ENCODE results near the gene MORN1. TPM values are rescaled to one million over a fixed set of nuclear protein-coding genes. Genes with fewer than 3 reads are reported as not detected.

Gene MORN1
- total and polyA plus RNA-seq, 11 donors = 2.2 to 8.2 (median 3.8) TPM

GRCh38 chr1:2306151-2306978 is 85.0 kb downstream of the MORN1 start:
- H3K27me3 ChIP-seq = no peaks in the 10 kb centered on the region
- no peak for ATAC-seq
- H3K36me3 ChIP-seq = peaks cover 0 to 74% (median 65%) of the 10 kb centered on the region in 9 donors
- no peak overlapping the region for H3K27ac ChIP-seq
- H3K4me3 ChIP-seq = no peak overlapping the region
- intact Hi-C loops (cut with DNase I) = no loop called here
- no peak for TF ChIP-seq CTCF (IDR thresholded peaks at IDR 0.05)
- TF ChIP-seq POLR2A (IDR thresholded peaks at IDR 0.05) = no peak
- no peaks in the 10 kb centered on the region for H3K9me3 ChIP-seq
- WGBS, 4 donors = 88 to 92% (median 90%) methylated on average over 79 to 81 of the region's 81 CpGs
- H3K4me1 ChIP-seq = peaks cover 3 to 43% (median 16%) of the 10 kb centered on the region in 12 donors
- no peak for DNase-seq

GRCh38 chr1:2304921-2305681 is 86.3 kb downstream of the MORN1 start:
- Histone ChIP-seq H3K36me3 (peaks cover 0 to 72% (median 65%) of the 10 kb centered on the region in 9 donors), H3K4me3 (no peak overlapping the region), H3K4me1 (peaks cover 13 to 45% (median 23%) of the 10 kb centered on the region in 12 donors), H3K9me3 (no peaks in the 10 kb centered on the region), H3K27me3 (no peaks in the 10 kb centered on the region), H3K27ac (peak overlapping the region in 3 of 12 donors; percentile 12 to 52 (median 24))
- DNase-seq (no peak), ATAC-seq (peak in 2 of 4 donors; percentile 7 to 11)
- intact Hi-C loops (cut with DNase I) = loop anchor here in 2 of 10 donors (5.0 kb wide), 1 partner anchor 73 kb away; no protein-coding TSS in a partner anchor
- WGBS, 4 donors = 74 to 91% (median 80%) methylated on average over 40 to 49 of the region's 49 CpGs
- no peak for TF ChIP-seq CTCF (IDR thresholded peaks at IDR 0.05)
- TF ChIP-seq POLR2A (IDR thresholded peaks at IDR 0.05) = no peak

- H3K4me1 ChIP-seq = peaks cover 21 to 52% (median 31%) of the 10 kb centered on the region in 12 donors
- WGBS, 4 donors = 92 to 95% (median 93%) methylated on average over 20 to 22 of the region's 22 CpGs
- ATAC-seq = no peak
- DNase-seq = no peak
- H3K9me3 ChIP-seq = no peaks in the 10 kb centered on the region
- H3K27me3 ChIP-seq = no peaks in the 10 kb centered on the region
- intact Hi-C loops (cut with DNase I) = loop anchor here in 2 of 10 donors (5.0 kb wide), 1 partner anchor 72 kb away; no protein-coding TSS in a partner anchor
- H3K27ac ChIP-seq = peak overlapping the region in 2 of 12 donors; percentile 12 to 52
- H3K36me3 ChIP-seq = peaks cover 0 to 69% (median 63%) of the 10 kb centered on the region in 9 donors
- TF ChIP-seq POLR2A (IDR thresholded peaks at IDR 0.05) (no peak), CTCF (IDR thresholded peaks at IDR 0.05) (no peak)
- H3K4me3 ChIP-seq = no peak overlapping the region
These were observed 87.1 kb downstream of the MORN1 start for GRCh38 chr1:2304282-2304681.

- no peak for ATAC-seq
- Histone ChIP-seq H3K9me3 (no peaks in the 10 kb centered on the region), H3K27ac (no peak overlapping the region), H3K36me3 (peaks cover 0 to 64% (median 58%) of the 10 kb centered on the region in 9 donors), H3K4me1 (peaks cover 23 to 57% (median 36%) of the 10 kb centered on the region in 12 donors), H3K4me3 (no peak overlapping the region), H3K27me3 (no peaks in the 10 kb centered on the region)
- peak in 1 of 5 donors; percentile 22 for DNase-seq
- intact Hi-C loops (cut with DNase I) = loop anchor here in 2 of 10 donors (5.0 kb wide), 1 partner anchor 71 kb away; no protein-coding TSS in a partner anchor
- WGBS, 4 donors = 93 to 96% (median 95%) methylated on average over 26 of the region's 26 CpGs
- TF ChIP-seq CTCF (IDR thresholded peaks at IDR 0.05) (no peak), POLR2A (IDR thresholded peaks at IDR 0.05) (no peak)
These were observed 87.6 kb downstream of the MORN1 start for GRCh38 chr1:2303781-2304180.
